Kidney (tissue), 14 donors: ENCODE measurements around the gene NEMP1. TPM values are rescaled to one million over a fixed set of nuclear protein-coding genes. Genes with fewer than 3 reads are reported as not detected.

Experiments
- DNase-seq, 5 donors: peaks; one replicate each; pipeline ENCODE4 v3.0.0-alpha.2; 2013 to 2020
- FAIRE-seq: peaks from 2 replicates; lab custom pipeline; 2012; peaks lifted over from hg19 to GRCh38; lab: Jason Lieb, UNC
- H3K27ac ChIP-seq, 2 donors: one replicate each; pipeline ENCODE4 v1.7.0; 2013; ENCODE audit warnings: low read depth in 2 of 2, low read length in 2 of 2, inconsistent platforms in 1 of 2
- H3K27me3 ChIP-seq: one replicate; pipeline ENCODE4 v1.7.1; 2013; ENCODE audit warnings: low read length, inconsistent platforms; ENCODE audit not compliant: control insufficient read depth, insufficient read depth
- H3K36me3 ChIP-seq, 3 donors: one replicate each; pipeline versions ENCODE4 v1.7.0 to v1.7.1; 2013; ENCODE audit warnings: low read length in 3 of 3, control low read depth in 1 of 3, inconsistent platforms in 1 of 3; ENCODE audit not compliant: insufficient read depth in 3 of 3, control insufficient read depth in 2 of 3
- H3K4me1 ChIP-seq, 3 donors: one replicate each; pipeline versions ENCODE4 v1.7.0 to v1.7.1; 2013; ENCODE audit warnings: low read length in 3 of 3, inconsistent platforms in 1 of 3, low read depth in 1 of 3; ENCODE audit not compliant: control insufficient read depth in 2 of 3, insufficient read depth in 2 of 3
- H3K4me3 ChIP-seq, 3 donors: one replicate each; pipeline versions ENCODE4 v1.7.0 to v1.8.1; 2013; ENCODE audit warnings: low read length in 3 of 3, control low read depth in 1 of 3, inconsistent platforms in 1 of 3
- H3K9ac ChIP-seq, 3 donors: one replicate each; pipeline versions ENCODE4 v1.7.0 to v1.7.1; 2013; ENCODE audit warnings: low read length in 3 of 3, control low read depth in 1 of 3, inconsistent platforms in 1 of 3
- H3K9me3 ChIP-seq, 3 donors: one replicate each; pipeline versions ENCODE4 v1.7.0 to v1.7.1; 2013; ENCODE audit warnings: low read length in 3 of 3, control low read depth in 1 of 3, inconsistent platforms in 1 of 3; ENCODE audit not compliant: control insufficient read depth in 2 of 3, insufficient read depth in 1 of 3
- intact Hi-C: fragments of 100-400 bp; cut with DNase I; formaldehyde crosslinking; loops from one replicate; pipeline ENCODE4 v1.11.1; 2022
- polyA plus RNA-seq: library from polyadenylated mRNA; stranded (reverse); fragments of 350-450 nt; fragmentation: Illumina TruSeq; extraction: RNeasy Lipid Tissue Mini Kit (QIAGEN cat#74804); gene quantifications from one replicate; pipeline ENCODE4 v1.2.3, GENCODE V29; 2014; ENCODE audit warnings: low read depth, low replicate concordance; ENCODE audit not compliant: insufficient read depth
- total RNA-seq: library from RNA; stranded (reverse); fragmentation: NEBNext Ultra II Directional; extraction: Animal tissue kit (Norgen Biotek cat#: 25700); gene quantifications from one replicate; pipeline ENCODE4 v1.2.1, GENCODE V29; 2021
- TF ChIP-seq, protein P1 (sequence below): IDR thresholded peaks from 3 replicates; pipeline ENCODE4 v1.5.1; 2012; ENCODE audit warnings: mild to moderate bottlenecking, moderate library complexity, borderline replicate concordance; ENCODE audit not compliant: insufficient read depth; ENCODE audit errors: extremely low read depth
- donor health status: control.
- donor health status: control.
- donor health status: control.
- donor health status: control.
- donor health status: control.
- donor health status: DM: yes; HTN: yes; CAD: no.
- donor health status: Normal renal cell carcinoma (clear cell type).

The NEMP1 gene
- total and polyA plus RNA-seq, 2 donors from 2014 or later: 2.1 to 10.3 TPM

DNA sequence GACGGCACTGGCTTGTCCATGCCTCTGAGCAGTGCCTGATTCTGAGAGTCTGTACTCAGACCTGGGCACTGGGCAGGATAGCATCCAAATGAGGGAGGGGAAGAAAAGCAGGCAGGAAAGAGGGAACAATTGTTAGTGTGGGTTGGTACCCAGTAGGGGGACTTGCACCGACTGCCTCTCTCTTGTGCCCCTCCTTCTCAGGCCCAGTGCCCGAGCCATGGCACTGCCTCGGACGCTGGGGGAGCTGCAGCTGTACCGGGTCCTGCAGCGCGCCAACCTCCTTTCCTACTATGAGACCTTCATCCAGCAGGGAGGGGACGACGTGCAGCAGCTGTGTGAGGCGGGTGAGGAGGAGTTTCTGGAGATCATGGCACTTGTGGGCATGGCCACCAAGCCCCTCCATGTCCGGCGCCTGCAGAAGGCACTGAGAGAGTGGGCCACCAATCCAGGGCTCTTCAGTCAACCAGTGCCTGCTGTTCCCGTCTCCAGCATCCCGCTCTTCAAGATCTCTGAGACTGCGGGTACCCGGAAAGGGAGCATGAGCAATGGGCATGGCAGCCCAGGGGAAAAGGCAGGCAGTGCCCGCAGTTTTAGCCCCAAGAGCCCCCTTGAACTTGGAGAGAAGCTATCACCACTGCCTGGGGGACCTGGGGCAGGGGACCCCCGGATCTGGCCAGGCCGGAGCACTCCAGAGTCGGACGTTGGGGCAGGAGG is 12.5 kb upstream of the NEMP1 start:
- H3K9me3 ChIP-seq: no peaks in the 10 kb centered on the region
- intact Hi-C loops: no loop called here
- H3K27me3 ChIP-seq: no peaks in the 10 kb centered on the region
- peak overlapping the region; percentile 58 to 61 (median 60) for H3K4me3 ChIP-seq
- peaks cover 3 to 20% (median 8%) of the 10 kb centered on the region in 3 donors for H3K4me1 ChIP-seq
- FAIRE-seq: no peak
- TF ChIP-seq, protein P1, sequence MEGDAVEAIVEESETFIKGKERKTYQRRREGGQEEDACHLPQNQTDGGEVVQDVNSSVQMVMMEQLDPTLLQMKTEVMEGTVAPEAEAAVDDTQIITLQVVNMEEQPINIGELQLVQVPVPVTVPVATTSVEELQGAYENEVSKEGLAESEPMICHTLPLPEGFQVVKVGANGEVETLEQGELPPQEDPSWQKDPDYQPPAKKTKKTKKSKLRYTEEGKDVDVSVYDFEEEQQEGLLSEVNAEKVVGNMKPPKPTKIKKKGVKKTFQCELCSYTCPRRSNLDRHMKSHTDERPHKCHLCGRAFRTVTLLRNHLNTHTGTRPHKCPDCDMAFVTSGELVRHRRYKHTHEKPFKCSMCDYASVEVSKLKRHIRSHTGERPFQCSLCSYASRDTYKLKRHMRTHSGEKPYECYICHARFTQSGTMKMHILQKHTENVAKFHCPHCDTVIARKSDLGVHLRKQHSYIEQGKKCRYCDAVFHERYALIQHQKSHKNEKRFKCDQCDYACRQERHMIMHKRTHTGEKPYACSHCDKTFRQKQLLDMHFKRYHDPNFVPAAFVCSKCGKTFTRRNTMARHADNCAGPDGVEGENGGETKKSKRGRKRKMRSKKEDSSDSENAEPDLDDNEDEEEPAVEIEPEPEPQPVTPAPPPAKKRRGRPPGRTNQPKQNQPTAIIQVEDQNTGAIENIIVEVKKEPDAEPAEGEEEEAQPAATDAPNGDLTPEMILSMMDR: no peak
- DNase-seq: peak in 1 of 5 donors; percentile 54
- H3K9ac ChIP-seq: peak overlapping the region in 1 of 3 donors; percentile 70
- H3K27ac ChIP-seq: peak overlapping the region in 1 of 2 donors; percentile 41
- peaks cover 5 to 33% (median 9%) of the 10 kb centered on the region in 3 donors for H3K36me3 ChIP-seq

DNA sequence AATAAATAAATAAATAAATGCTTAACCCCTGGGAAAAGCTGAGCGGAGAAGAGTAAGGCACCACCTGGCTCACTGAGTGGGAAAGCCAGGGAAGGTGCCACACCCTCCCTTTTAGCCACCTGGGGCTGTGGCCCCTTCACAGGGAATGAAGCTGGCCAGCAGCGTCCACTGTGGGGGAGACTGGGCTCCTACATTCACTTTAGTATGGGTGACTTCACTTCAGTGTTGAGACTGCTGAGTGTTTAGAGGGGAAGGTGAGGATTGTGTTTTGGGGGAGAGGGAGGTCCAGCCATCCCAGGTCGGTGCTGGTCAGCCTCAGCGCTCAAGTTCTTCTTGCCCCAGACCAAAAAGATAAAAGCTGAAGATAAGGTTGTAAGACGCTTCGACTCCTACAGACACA is 11.9 kb upstream of the NEMP1 start:
- Histone ChIP-seq H3K27ac (peak overlapping the region in 1 of 2 donors; percentile 41), H3K9me3 (no peaks in the 10 kb centered on the region), H3K4me1 (peaks cover 5 to 23% (median 14%) of the 10 kb centered on the region in 3 donors), H3K27me3 (no peaks in the 10 kb centered on the region), H3K36me3 (peaks cover 4 to 29% (median 5%) of the 10 kb centered on the region in 3 donors), H3K9ac (peak overlapping the region in 2 of 3 donors; percentile 58 to 70), H3K4me3 (peak overlapping the region; percentile 58 to 61 (median 60))
- intact Hi-C loops: no loop called here
- no peak for FAIRE-seq
- TF ChIP-seq, protein P1: no peak
- peak in 1 of 5 donors; percentile 22 for DNase-seq

DNA sequence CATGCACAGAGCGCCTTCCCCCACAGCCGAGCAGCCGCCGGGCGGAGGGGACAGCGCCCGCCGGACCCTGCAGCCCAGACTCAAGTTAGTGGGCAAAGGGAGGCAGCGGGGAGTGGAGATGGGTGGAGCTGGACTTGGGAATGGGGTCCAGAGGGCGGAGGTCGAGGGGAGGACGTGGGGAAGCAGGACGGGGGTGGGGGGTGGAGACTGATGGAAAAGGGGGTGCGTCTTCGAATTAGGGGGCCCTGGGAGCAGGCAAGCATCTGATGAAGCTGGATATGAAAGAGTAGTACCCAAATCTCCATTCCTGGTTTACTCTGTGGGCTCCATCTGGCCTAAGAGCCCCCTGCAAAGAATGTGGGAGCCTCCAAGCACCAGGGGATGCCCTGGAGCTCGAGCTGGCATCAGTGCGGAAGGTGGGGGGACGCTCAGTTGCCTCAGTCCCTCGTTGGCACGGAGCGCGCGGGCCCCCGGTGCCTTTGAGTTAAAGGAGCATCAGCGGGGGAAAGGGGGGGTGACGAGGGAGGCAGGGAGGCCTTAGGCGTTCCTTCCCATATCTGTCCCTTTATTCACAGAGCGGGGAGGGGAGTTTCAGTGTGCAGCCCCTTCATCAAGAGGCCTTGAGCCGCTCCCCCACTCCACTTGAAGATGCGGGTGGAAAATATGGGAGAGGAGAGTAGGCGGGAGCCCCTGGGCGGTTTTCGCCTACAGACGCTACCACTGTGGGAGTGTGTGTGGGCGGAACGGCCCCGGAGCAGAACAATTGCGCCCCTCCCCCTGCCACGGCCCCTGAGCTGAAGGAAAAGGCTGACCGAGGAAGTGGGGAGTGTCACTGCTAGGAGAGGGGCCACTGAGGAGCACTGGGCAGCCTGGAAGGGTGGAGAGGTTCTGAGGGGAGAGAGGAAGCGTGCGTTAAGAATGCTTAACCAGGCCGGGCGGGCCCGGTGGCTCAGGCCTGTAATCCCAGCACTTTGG is 11.0 kb upstream of the NEMP1 start:
- TF ChIP-seq, protein P1: no peak
- Histone ChIP-seq H3K9me3 (no peaks in the 10 kb centered on the region), H3K36me3 (peaks cover 4 to 23% (median 5%) of the 10 kb centered on the region in 3 donors), H3K9ac (peak overlapping the region; percentile 53 to 73 (median 54)), H3K4me3 (peak overlapping the region; percentile 78 to 84 (median 83)), H3K27ac (peak overlapping the region; percentile 87 to 92), H3K4me1 (peaks cover 5 to 23% (median 15%) of the 10 kb centered on the region in 3 donors), H3K27me3 (no peaks in the 10 kb centered on the region)
- FAIRE-seq (no peak), DNase-seq (peak; percentile 83 to 93 (median 90))
- intact Hi-C loops: no loop called here
